GM23248 (cell line): Measurements from ENCODE around the gene DDX17. TPM values are rescaled to one million over a fixed set of nuclear protein-coding genes. Genes with fewer than 3 reads are reported as not detected.
A peak's percentile ranks its signal among the peaks of the same experiment; 100 is the strongest.

Experiments
- DNase-seq: peaks from one replicate; pipeline ENCODE4 v3.0.0-alpha.2; 2015
- H2AFZ ChIP-seq: fragments of 200-600 bp; sonication (generic); 2 replicates; pipeline ENCODE4 v1.6.1; 2016; ENCODE audit warnings: antibody characterized with exemption
- H3F3A ChIP-seq: fragments of 200-600 bp; sonication (generic); 2 replicates; pipeline ENCODE4 v1.6.1; 2016; ENCODE audit warnings: mild to moderate bottlenecking, antibody characterized with exemption, mixed run types; ENCODE audit not compliant: insufficient read depth
- H3K27ac ChIP-seq: fragments of 200-600 bp; sonication (generic); 2 replicates; pipeline ENCODE4 v1.5.1; 2016; ENCODE audit warnings: mild to moderate bottlenecking
- H3K27me3 ChIP-seq: fragments of 200-600 bp; sonication (generic); replicated peaks from 2 replicates; pipeline ENCODE4 v1.6.1; 2016; ENCODE audit warnings: mild to moderate bottlenecking; ENCODE audit not compliant: insufficient read depth
- H3K36me3 ChIP-seq: fragments of 200-600 bp; sonication (generic); 2 replicates; pipeline ENCODE4 v1.6.1; 2016; ENCODE audit warnings: low read depth, mild to moderate bottlenecking
- H3K4me1 ChIP-seq: fragments of 200-600 bp; sonication (generic); 2 replicates; pipeline ENCODE4 v1.6.1; 2016; ENCODE audit warnings: mild to moderate bottlenecking; ENCODE audit not compliant: insufficient read depth
- H3K4me2 ChIP-seq: fragments of 200-600 bp; sonication (generic); one replicate; pipeline ENCODE4 v1.6.1; 2016; ENCODE audit warnings: mild to moderate bottlenecking; ENCODE audit not compliant: unreplicated experiment
- H3K4me3 ChIP-seq: fragments of 200-600 bp; sonication (generic); 2 replicates; pipeline ENCODE4 v1.5.1; 2016; ENCODE audit warnings: mild to moderate bottlenecking
- H3K79me2 ChIP-seq: fragments of 200-600 bp; sonication (generic); 2 replicates; pipeline ENCODE4 v1.6.1; 2016; ENCODE audit warnings: mild to moderate bottlenecking; ENCODE audit not compliant: insufficient read depth
- H3K9ac ChIP-seq: fragments of 200-600 bp; sonication (generic); 2 replicates; pipeline ENCODE4 v1.6.1; 2016; ENCODE audit warnings: mild to moderate bottlenecking
- H3K9me2 ChIP-seq: fragments of 200-600 bp; sonication (generic); 2 replicates; pipeline ENCODE4 v1.6.1; 2016; ENCODE audit warnings: mixed run types, mild to moderate bottlenecking, moderate library complexity; ENCODE audit not compliant: insufficient read depth
- H3K9me3 ChIP-seq: fragments of 200-600 bp; sonication (generic); one replicate; pipeline ENCODE4 v1.6.1; 2017; ENCODE audit warnings: low read depth
- H4K20me1 ChIP-seq: fragments of 200-600 bp; sonication (generic); 2 replicates; pipeline ENCODE4 v1.6.0; 2016; ENCODE audit not compliant: insufficient read depth
- EZH2 ChIP-seq: fragments of 200-600 bp; sonication (generic); IDR thresholded peaks from 2 replicates; pipeline ENCODE4 v1.6.1; 2018; ENCODE audit warnings: antibody characterized with exemption, mild to moderate bottlenecking; ENCODE audit not compliant: insufficient read depth, poor library complexity, severe bottlenecking
- EZH2phosphoT487 ChIP-seq: fragments of 200-600 bp; sonication (generic); IDR thresholded peaks from 2 replicates; pipeline ENCODE4 v1.6.1; 2018; ENCODE audit warnings: antibody characterized with exemption, moderate library complexity, mild to moderate bottlenecking, low read depth; ENCODE audit not compliant: insufficient read depth
- WGBS, 2 experiments: methylation state at CpG; one replicate each; pipeline ENCODE4 v1.1.6; 2015 to 2017; ENCODE audit warnings: low lambda C conversion rate in 2 of 2, low coverage in 1 of 2; ENCODE audit errors: missing lambda C conversion rate in 2 of 2; 5-methylcytosine and 5-hydroxymethylcytosine counted together
- in situ Hi-C: fragments of 300-500 bp; cut with MboI; formaldehyde crosslinking; loops from 2 replicates; pipeline ENCODE4 v1.15.0; 2020
- polyA plus RNA-seq: library from polyadenylated mRNA; unstranded; fragments of >200 nt; fragmentation: Nextera tagmentation; extraction: Ambion mirVana; gene quantifications from 2 replicates; pipeline ENCODE4 v1.2.1, GENCODE V29; 2016
- total RNA-seq: library from RNA; depleted of rRNA; stranded (reverse); fragments of >200 nt; shearing (Covaris generic); gene quantifications from 2 replicates; pipeline ENCODE4 v1.2.3, GENCODE V29; 2014

DDX17 gene
- total and polyA plus RNA-seq, 2 experiments from 2014 or later = 30.1 to 312 TPM

- Histone ChIP-seq H3K9ac (no peak overlapping the region), H3K4me1 (no peaks in the 10 kb centered on the region; the same call in 1 of the 2 replicates), H4K20me1 (no peaks in the 10 kb centered on the region), H3K27ac (no peak overlapping the region), H3K79me2 (no peaks in the 10 kb centered on the region), H3K4me2 (no peak overlapping the region), H3F3A (no peaks in the 10 kb centered on the region), H2AFZ (no peak overlapping the region), H3K36me3 (no peaks in the 10 kb centered on the region), H3K4me3 (no peak overlapping the region), H3K27me3 (peaks cover 72% of the 10 kb centered on the region), H3K9me3 (no peaks in the 10 kb centered on the region), H3K9me2 (no peaks in the 10 kb centered on the region)
- in situ Hi-C loops = no loop called here
- TF ChIP-seq EZH2 (no peak), EZH2phosphoT487 (no peak)
- WGBS, 2 experiments = 77 to 81% methylated on average over 14 of the region's 14 CpGs
- DNase-seq = no peak
These were observed 49.0 kb downstream of the DDX17 start for GRCh38 chr22:38456841-38457699.

- no peak overlapping the region for H3K4me3 ChIP-seq
- H3K4me2 ChIP-seq = no peak overlapping the region
- in situ Hi-C loops = no loop called here
- no peaks in the 10 kb centered on the region for H3K9me2 ChIP-seq
- H3K9ac ChIP-seq = no peak overlapping the region
- H3K36me3 ChIP-seq = no peaks in the 10 kb centered on the region
- H3K9me3 ChIP-seq = no peaks in the 10 kb centered on the region
- H3K4me1 ChIP-seq = no peaks in the 10 kb centered on the region
- peaks cover 72% of the 10 kb centered on the region for H3K27me3 ChIP-seq
- 69 to 72% methylated on average over 16 to 17 of the region's 17 CpGs for WGBS, 2 experiments
- no peak overlapping the region for H3K27ac ChIP-seq
- no peak for TF ChIP-seq EZH2phosphoT487
- no peak for TF ChIP-seq EZH2
- no peaks in the 10 kb centered on the region for H4K20me1 ChIP-seq
- no peak overlapping the region for H2AFZ ChIP-seq
- DNase-seq = no peak
- no peaks in the 10 kb centered on the region for H3K79me2 ChIP-seq
- H3F3A ChIP-seq = no peaks in the 10 kb centered on the region
These were observed 49.8 kb downstream of the DDX17 start for GRCh38 chr22:38456272-38456835.

- peaks cover 66% of the 10 kb centered on the region for H3K27me3 ChIP-seq
These were observed 50.4 kb downstream of the DDX17 start for GRCh38 chr22:38455530-38456271.

GRCh38 chr22:38455076-38455529, 51.0 kb downstream of the DDX17 start, which contains the start of gene KCNJ4:
TSS of gene KCNJ4 (minus strand) at chr22:38455199. CDS start at chr22:38428132, 27,067 bp downstream.
- H3K9ac ChIP-seq = no peak within 1 kb of the TSS
- TF ChIP-seq EZH2 = no peak
- TF ChIP-seq EZH2phosphoT487 = no peak
- H4K20me1 ChIP-seq = no peaks in the 10 kb centered on the region
- peak within 1 kb of the TSS; percentile 42; the same call in 1 of the 2 replicates for H3K4me3 ChIP-seq
- no peaks in the 10 kb centered on the region for H3K9me2 ChIP-seq
- no peaks in the 10 kb centered on the region for H3K9me3 ChIP-seq
- no peak within 1 kb of the TSS for H3K27ac ChIP-seq
- no peaks in the 10 kb centered on the region for H3K4me1 ChIP-seq
- H3K4me2 ChIP-seq = peak within 1 kb of the TSS; percentile 28
- H2AFZ ChIP-seq = peak within 1 kb of the TSS; percentile 45; the same call in 1 of the 2 replicates
- no peaks in the 10 kb centered on the region for H3K36me3 ChIP-seq
- H3K79me2 ChIP-seq = no peaks in the 10 kb centered on the region
- WGBS, 2 experiments = 2 to 3% methylated on average over 12 to 58 of the region's 76 CpGs
- no peaks in the 10 kb centered on the region for H3F3A ChIP-seq
- in situ Hi-C loops = no loop called here
- DNase-seq = no peak
- peaks cover 60% of the 10 kb centered on the region for H3K27me3 ChIP-seq

More at GRCh38 chr22:38455530-38456271, 50.4 kb downstream of the DDX17 start:
- in situ Hi-C loops = no loop called here
- Histone ChIP-seq H3K27ac (no peak overlapping the region), H3K4me3 (peak overlapping the region; percentile 42; the same call in 1 of the 2 replicates), H3K9ac (no peak overlapping the region), H3K9me3 (no peaks in the 10 kb centered on the region), H3K79me2 (no peaks in the 10 kb centered on the region), H4K20me1 (no peaks in the 10 kb centered on the region), H3F3A (no peaks in the 10 kb centered on the region), H3K4me1 (no peaks in the 10 kb centered on the region), H3K4me2 (peak overlapping the region; percentile 28), H3K9me2 (no peaks in the 10 kb centered on the region), H2AFZ (peak overlapping the region; percentile 45; the same call in 1 of the 2 replicates), H3K36me3 (no peaks in the 10 kb centered on the region)
- WGBS, 2 experiments = 0 to 3% methylated on average over 2 to 85 of the region's 90 CpGs
- TF ChIP-seq EZH2phosphoT487 (no peak), EZH2 (peak; percentile 94)
- DNase-seq = no peak
